ENCODE results near the gene SLAIN2. TPM values are rescaled to one million over a fixed set of nuclear protein-coding genes. Genes with fewer than 3 reads are reported as not detected.
A peak's percentile ranks its signal among the peaks of the same experiment; 100 is the strongest.

Gene SLAIN2
- total RNA-seq, 2 donors from 2014 or later: 42.7 to 59.2 TPM

- no peak for DNase-seq (ENCODE audit: low spot score in 2 of 2)
- Mint-ChIP-seq H3K27ac (peak overlapping the region in 1 of 2 donors; percentile 32), H3K9me3 (peaks cover 5 to 7% of the 10 kb centered on the region in 2 donors), H3K36me3 (peaks cover 9 to 11% of the 10 kb centered on the region in 2 donors)
- no peak for ATAC-seq
These were observed 6.1 kb downstream of the SLAIN2 start for GRCh38 chr4:48347282-48347921.

GRCh38 chr4:48350871-48351270 is 9.5 kb downstream of the SLAIN2 start:
- no peak for ATAC-seq
- H3K27ac Mint-ChIP-seq: no peak overlapping the region
- peaks cover 5 to 11% of the 10 kb centered on the region in 2 donors for H3K9me3 Mint-ChIP-seq
- DNase-seq (ENCODE audit: low spot score in 2 of 2): no peak
- H3K36me3 Mint-ChIP-seq: peaks cover 8 to 14% of the 10 kb centered on the region in 2 donors

GRCh38 chr4:48352793-48353192 is 11.5 kb downstream of the SLAIN2 start:
- Mint-ChIP-seq H3K36me3 (peaks cover 8 to 14% of the 10 kb centered on the region in 2 donors), H3K9me3 (peaks cover 5 to 11% of the 10 kb centered on the region in 2 donors), H3K27ac (no peak overlapping the region)
- DNase-seq (ENCODE audit: low spot score in 2 of 2): no peak
- ATAC-seq: no peak

GRCh38 chr4:48356355-48356754 is 15.0 kb downstream of the SLAIN2 start:
- DNase-seq (ENCODE audit: low spot score in 2 of 2) (no peak), ATAC-seq (no peak)
- H3K27ac Mint-ChIP-seq: no peak overlapping the region
- peaks cover 7 to 14% of the 10 kb centered on the region in 2 donors for H3K36me3 Mint-ChIP-seq
- H3K9me3 Mint-ChIP-seq: peaks cover 5 to 11% of the 10 kb centered on the region in 2 donors

- Mint-ChIP-seq H3K27ac (no peak overlapping the region), H3K36me3 (peaks cover 0 to 5% of the 10 kb centered on the region in 2 donors), H3K9me3 (no peaks in the 10 kb centered on the region)
- no peak for DNase-seq (ENCODE audit: low spot score in 2 of 2)
- no peak for ATAC-seq
These were observed 19.1 kb downstream of the SLAIN2 start for GRCh38 chr4:48360285-48361011.

- H3K36me3 Mint-ChIP-seq: peaks cover 0 to 5% of the 10 kb centered on the region in 2 donors
- H3K27ac Mint-ChIP-seq: no peak overlapping the region
- DNase-seq (ENCODE audit: low spot score in 2 of 2) (no peak), ATAC-seq (no peak)
- no peaks in the 10 kb centered on the region for H3K9me3 Mint-ChIP-seq
These were observed 19.7 kb downstream of the SLAIN2 start for GRCh38 chr4:48361012-48361400.

- no peak for ATAC-seq
- Mint-ChIP-seq H3K27ac (no peak overlapping the region), H3K36me3 (peaks cover 4 to 10% of the 10 kb centered on the region in 2 donors)
These were observed 25.3 kb downstream of the SLAIN2 start for GRCh38 chr4:48366611-48367010.

GRCh38 chr4:48367016-48367415 is 25.7 kb downstream of the SLAIN2 start:
- DNase-seq (ENCODE audit: low spot score in 2 of 2) (no peak), ATAC-seq (no peak)
- Mint-ChIP-seq H3K36me3 (peaks cover 4 to 10% of the 10 kb centered on the region in 2 donors), H3K9me3 (no peaks in the 10 kb centered on the region), H3K27ac (no peak overlapping the region)

More at GRCh38 chr4:48366611-48367010, 25.3 kb downstream of the SLAIN2 start:
- no peak for DNase-seq (ENCODE audit: low spot score in 2 of 2)
- no peaks in the 10 kb centered on the region for H3K9me3 Mint-ChIP-seq

GRCh38 chr4:48368389-48368788 is 27.1 kb downstream of the SLAIN2 start:
- H3K27ac Mint-ChIP-seq: no peak overlapping the region
- DNase-seq (ENCODE audit: low spot score in 2 of 2) (no peak), ATAC-seq (no peak)
- H3K36me3 Mint-ChIP-seq: peaks cover 4 to 10% of the 10 kb centered on the region in 2 donors
- no peaks in the 10 kb centered on the region for H3K9me3 Mint-ChIP-seq

- ATAC-seq: no peak
- DNase-seq (ENCODE audit: low spot score in 2 of 2): no peak
- no peaks in the 10 kb centered on the region for H3K9me3 Mint-ChIP-seq
- peaks cover 4 to 10% of the 10 kb centered on the region in 2 donors for H3K36me3 Mint-ChIP-seq
- H3K27ac Mint-ChIP-seq: no peak overlapping the region
These were observed 27.9 kb downstream of the SLAIN2 start for GRCh38 chr4:48369248-48369647.

- ATAC-seq (no peak), DNase-seq (ENCODE audit: low spot score in 2 of 2) (no peak)
- Mint-ChIP-seq H3K9me3 (no peaks in the 10 kb centered on the region), H3K27ac (no peak overlapping the region), H3K36me3 (peaks cover 4 to 9% of the 10 kb centered on the region in 2 donors)
These were observed 28.4 kb downstream of the SLAIN2 start for GRCh38 chr4:48369771-48370170.

GRCh38 chr4:48370260-48371134 is 29.2 kb downstream of the SLAIN2 start:
- DNase-seq (ENCODE audit: low spot score in 2 of 2) (no peak), ATAC-seq (no peak)
- peaks cover 4 to 5% of the 10 kb centered on the region in 2 donors for H3K36me3 Mint-ChIP-seq
- H3K27ac Mint-ChIP-seq: no peak overlapping the region
- no peaks in the 10 kb centered on the region for H3K9me3 Mint-ChIP-seq

GRCh38 chr4:48372272-48372671 is 30.9 kb downstream of the SLAIN2 start:
- no peaks in the 10 kb centered on the region for H3K9me3 Mint-ChIP-seq
- H3K36me3 Mint-ChIP-seq: peaks cover 1 to 4% of the 10 kb centered on the region in 2 donors
- no peak for DNase-seq (ENCODE audit: low spot score in 2 of 2)
- no peak for ATAC-seq
- H3K27ac Mint-ChIP-seq: no peak overlapping the region

- Mint-ChIP-seq H3K27ac (no peak overlapping the region), H3K9me3 (no peaks in the 10 kb centered on the region), H3K36me3 (peaks cover 0 to 4% of the 10 kb centered on the region in 2 donors)
- DNase-seq (ENCODE audit: low spot score in 2 of 2) (no peak), ATAC-seq (no peak)
These were observed 34.4 kb downstream of the SLAIN2 start for GRCh38 chr4:48375651-48376304.

GRCh38 chr4:48379587-48380180 is 38.4 kb downstream of the SLAIN2 start:
- H3K9me3 Mint-ChIP-seq: no peaks in the 10 kb centered on the region
- DNase-seq (ENCODE audit: low spot score in 2 of 2) (no peak), ATAC-seq (no peak)
- peaks cover 0 to 9% of the 10 kb centered on the region in 2 donors for H3K36me3 Mint-ChIP-seq
- no peak overlapping the region for H3K27ac Mint-ChIP-seq

- DNase-seq (ENCODE audit: low spot score in 2 of 2) (no peak), ATAC-seq (no peak)
- Mint-ChIP-seq H3K9me3 (no peaks in the 10 kb centered on the region), H3K36me3 (peaks cover 0 to 9% of the 10 kb centered on the region in 2 donors), H3K27ac (no peak overlapping the region)
These were observed 39.3 kb downstream of the SLAIN2 start for GRCh38 chr4:48380583-48381167.
